ENCODE data around the gene SEPTIN1. TPM values are rescaled to one million over a fixed set of nuclear protein-coding genes. Genes with fewer than 3 reads are reported as not detected.

The SEPTIN1 gene
- total and polyA plus RNA-seq, 2 of the 13 experiments (the other 11 are each of a cell fraction or from before 2014, with no cell fraction given): 0.18 to 0.67 TPM

DNA sequence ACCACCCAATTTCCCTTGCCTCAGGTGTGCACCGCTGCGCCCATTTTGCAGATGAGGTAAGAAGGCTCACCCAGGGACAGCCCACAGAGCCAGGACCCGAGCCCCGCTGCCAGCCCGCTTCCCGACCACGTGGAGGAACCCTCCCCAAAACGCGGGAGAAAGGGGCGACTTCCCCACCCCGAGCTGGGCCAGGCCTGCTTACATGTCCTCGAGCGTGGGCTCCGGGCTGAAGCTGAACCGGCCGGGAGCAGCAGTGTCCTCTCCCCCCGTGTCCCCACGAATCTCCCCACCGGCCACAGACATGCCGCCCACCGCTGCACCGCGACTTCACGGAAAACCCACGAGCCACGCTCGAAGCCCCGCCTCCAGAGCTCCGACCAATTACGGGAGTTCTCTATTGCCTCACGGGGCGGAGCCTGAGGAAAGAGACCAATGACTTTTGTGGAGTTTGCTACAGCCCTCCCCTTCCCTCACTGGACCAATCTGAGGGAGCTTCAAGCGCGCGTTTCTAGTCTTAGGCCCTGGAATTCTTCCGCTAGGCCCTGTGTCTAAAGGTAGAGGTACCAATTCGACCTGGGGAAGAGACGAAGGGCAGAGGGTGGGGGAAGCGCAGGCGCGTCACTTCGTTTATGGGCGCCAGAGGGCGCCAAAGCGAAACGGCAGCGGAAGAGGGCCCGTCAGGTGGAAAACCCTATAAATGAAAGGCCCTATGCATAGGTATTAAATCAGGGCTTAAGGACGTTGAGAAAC is 47.5 kb upstream of the SEPTIN1 start, which contains the start of gene DCTPP1 (continued):
- TF ChIP-seq ZNF274 (CRISPR knock-in tag; IDR thresholded peaks at IDR 0.05) (peak; percentile 81), ZNF235 (CRISPR knock-in tag; IDR thresholded peaks at IDR 0.05; ENCODE audit: borderline replicate concordance) (peak; percentile 68; the same call in 1 of the 2 replicates), CHD4 (IDR thresholded peaks at IDR 0.05; ENCODE audit: borderline replicate concordance, low read length) (no peak), ZNF562 (CRISPR knock-in tag; IDR thresholded peaks at IDR 0.05; ENCODE audit: borderline replicate concordance) (no peak), HDAC6 (IDR thresholded peaks at IDR 0.05; ENCODE audit: low read depth, low read length) (no peak), NR2F2 (IDR thresholded peaks at IDR 0.05; ENCODE audit: borderline replicate concordance, low read depth) (0 out of 2 replicates have a peak, but pooled peaks have one; percentile 42), GATAD1 (CRISPR knock-in tag; IDR thresholded peaks at IDR 0.05) (peak; percentile 81), ZNF124 (CRISPR knock-in tag; IDR thresholded peaks at IDR 0.05) (peak; percentile 95), ZNF260 (CRISPR knock-in tag; IDR thresholded peaks at IDR 0.05; ENCODE audit: borderline replicate concordance, low read depth) (no peak), ZSCAN22 (CRISPR knock-in tag; IDR thresholded peaks at IDR 0.05) (peak; percentile 72; the same call in 1 of the 2 replicates), ZFY (CRISPR knock-in tag; IDR thresholded peaks at IDR 0.05) (peak; percentile 98), HNF4A (CRISPR knock-in tag; IDR thresholded peaks at IDR 0.05) (no peak; the same call in 1 of the 2 replicates), SRSF9 (IDR thresholded peaks at IDR 0.05; ENCODE audit: borderline replicate concordance, insufficient read depth, low read depth, low read length, poor library complexity, severe bottlenecking) (no peak), GLI4 (CRISPR knock-in tag; IDR thresholded peaks at IDR 0.05; ENCODE audit: borderline replicate concordance) (peak; percentile 11; the same call in 1 of the 2 replicates), PAF1 (CRISPR knock-in tag; IDR thresholded peaks at IDR 0.05) (no peak), ZNF660 (CRISPR knock-in tag; IDR thresholded peaks at IDR 0.05; ENCODE audit: borderline replicate concordance, low read depth) (no peak), SRSF4 (IDR thresholded peaks at IDR 0.05; ENCODE audit: low read depth, low read length, poor library complexity, severe bottlenecking) (no peak), ZNF33B (CRISPR knock-in tag; IDR thresholded peaks at IDR 0.05) (peak; percentile 78; the same call in 1 of the 2 replicates), NRL (CRISPR knock-in tag; IDR thresholded peaks at IDR 0.05; ENCODE audit: borderline replicate concordance) (peak; percentile 63; the same call in 1 of the 2 replicates), SMYD3 (CRISPR knock-in tag; IDR thresholded peaks at IDR 0.05) (peak; percentile 90; the same call in 1 of the 2 replicates), ZBTB38 (CRISPR knock-in tag; IDR thresholded peaks at IDR 0.05) (0 out of 2 replicates have a peak, but pooled peaks have one; percentile 17), KMT2A (CRISPR knock-in tag; IDR thresholded peaks at IDR 0.05) (0 out of 2 replicates have a peak, but pooled peaks have one; percentile 73)
- TF ChIP-seq, protein P1, sequence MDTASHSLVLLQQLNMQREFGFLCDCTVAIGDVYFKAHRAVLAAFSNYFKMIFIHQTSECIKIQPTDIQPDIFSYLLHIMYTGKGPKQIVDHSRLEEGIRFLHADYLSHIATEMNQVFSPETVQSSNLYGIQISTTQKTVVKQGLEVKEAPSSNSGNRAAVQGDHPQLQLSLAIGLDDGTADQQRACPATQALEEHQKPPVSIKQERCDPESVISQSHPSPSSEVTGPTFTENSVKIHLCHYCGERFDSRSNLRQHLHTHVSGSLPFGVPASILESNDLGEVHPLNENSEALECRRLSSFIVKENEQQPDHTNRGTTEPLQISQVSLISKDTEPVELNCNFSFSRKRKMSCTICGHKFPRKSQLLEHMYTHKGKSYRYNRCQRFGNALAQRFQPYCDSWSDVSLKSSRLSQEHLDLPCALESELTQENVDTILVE (CRISPR knock-in tag; IDR thresholded peaks at IDR 0.05): peak; percentile 91
- TF ChIP-seq, protein P2, sequence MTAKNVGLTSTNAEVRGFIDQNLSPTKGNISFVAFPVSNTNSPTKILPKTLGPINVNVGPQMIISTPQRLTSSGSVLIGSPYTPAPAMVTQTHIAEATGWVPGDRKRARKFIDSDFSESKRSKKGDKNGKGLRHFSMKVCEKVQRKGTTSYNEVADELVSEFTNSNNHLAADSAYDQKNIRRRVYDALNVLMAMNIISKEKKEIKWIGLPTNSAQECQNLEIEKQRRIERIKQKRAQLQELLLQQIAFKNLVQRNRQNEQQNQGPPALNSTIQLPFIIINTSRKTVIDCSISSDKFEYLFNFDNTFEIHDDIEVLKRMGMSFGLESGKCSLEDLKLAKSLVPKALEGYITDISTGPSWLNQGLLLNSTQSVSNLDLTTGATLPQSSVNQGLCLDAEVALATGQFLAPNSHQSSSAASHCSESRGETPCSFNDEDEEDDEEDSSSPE (CRISPR knock-in tag; IDR thresholded peaks at IDR 0.05): peak; percentile 92
- TF ChIP-seq, protein P3, sequence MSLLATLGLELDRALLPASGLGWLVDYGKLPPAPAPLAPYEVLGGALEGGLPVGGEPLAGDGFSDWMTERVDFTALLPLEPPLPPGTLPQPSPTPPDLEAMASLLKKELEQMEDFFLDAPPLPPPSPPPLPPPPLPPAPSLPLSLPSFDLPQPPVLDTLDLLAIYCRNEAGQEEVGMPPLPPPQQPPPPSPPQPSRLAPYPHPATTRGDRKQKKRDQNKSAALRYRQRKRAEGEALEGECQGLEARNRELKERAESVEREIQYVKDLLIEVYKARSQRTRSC (CRISPR knock-in tag; IDR thresholded peaks at IDR 0.05; ENCODE audit: low read depth): no peak
- TF ChIP-seq, protein P4, sequence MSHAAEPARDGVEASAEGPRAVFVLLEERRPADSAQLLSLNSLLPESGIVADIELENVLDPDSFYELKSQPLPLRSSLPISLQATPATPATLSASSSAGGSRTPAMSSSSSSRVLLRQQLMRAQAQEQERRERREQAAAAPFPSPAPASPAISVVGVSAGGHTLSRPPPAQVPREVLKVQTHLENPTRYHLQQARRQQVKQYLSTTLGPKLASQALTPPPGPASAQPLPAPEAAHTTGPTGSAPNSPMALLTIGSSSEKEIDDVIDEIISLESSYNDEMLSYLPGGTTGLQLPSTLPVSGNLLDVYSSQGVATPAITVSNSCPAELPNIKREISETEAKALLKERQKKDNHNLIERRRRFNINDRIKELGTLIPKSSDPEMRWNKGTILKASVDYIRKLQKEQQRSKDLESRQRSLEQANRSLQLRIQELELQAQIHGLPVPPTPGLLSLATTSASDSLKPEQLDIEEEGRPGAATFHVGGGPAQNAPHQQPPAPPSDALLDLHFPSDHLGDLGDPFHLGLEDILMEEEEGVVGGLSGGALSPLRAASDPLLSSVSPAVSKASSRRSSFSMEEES (CRISPR knock-in tag; IDR thresholded peaks at IDR 0.05): peak; percentile 77
